COLO668 (cell line): Measurements from ENCODE around the gene MXRA8.
A peak's percentile ranks its signal among the peaks of the same experiment; 100 is the strongest.
"Not testable (repeated sequence)": the region's sequence is repeated elsewhere in the genome, so short reads cannot be mapped to it uniquely, and the experiment has no call there.

ENCODE experiments used
- DNase-seq: peaks from one replicate; lab custom pipeline; 2025; ENCODE audit not compliant: unreplicated experiment; lab: John Stamatoyannopoulos, UW

The MXRA8 gene, protein sequence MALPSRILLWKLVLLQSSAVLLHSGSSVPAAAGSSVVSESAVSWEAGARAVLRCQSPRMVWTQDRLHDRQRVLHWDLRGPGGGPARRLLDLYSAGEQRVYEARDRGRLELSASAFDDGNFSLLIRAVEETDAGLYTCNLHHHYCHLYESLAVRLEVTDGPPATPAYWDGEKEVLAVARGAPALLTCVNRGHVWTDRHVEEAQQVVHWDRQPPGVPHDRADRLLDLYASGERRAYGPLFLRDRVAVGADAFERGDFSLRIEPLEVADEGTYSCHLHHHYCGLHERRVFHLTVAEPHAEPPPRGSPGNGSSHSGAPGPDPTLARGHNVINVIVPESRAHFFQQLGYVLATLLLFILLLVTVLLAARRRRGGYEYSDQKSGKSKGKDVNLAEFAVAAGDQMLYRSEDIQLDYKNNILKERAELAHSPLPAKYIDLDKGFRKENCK

DNA sequence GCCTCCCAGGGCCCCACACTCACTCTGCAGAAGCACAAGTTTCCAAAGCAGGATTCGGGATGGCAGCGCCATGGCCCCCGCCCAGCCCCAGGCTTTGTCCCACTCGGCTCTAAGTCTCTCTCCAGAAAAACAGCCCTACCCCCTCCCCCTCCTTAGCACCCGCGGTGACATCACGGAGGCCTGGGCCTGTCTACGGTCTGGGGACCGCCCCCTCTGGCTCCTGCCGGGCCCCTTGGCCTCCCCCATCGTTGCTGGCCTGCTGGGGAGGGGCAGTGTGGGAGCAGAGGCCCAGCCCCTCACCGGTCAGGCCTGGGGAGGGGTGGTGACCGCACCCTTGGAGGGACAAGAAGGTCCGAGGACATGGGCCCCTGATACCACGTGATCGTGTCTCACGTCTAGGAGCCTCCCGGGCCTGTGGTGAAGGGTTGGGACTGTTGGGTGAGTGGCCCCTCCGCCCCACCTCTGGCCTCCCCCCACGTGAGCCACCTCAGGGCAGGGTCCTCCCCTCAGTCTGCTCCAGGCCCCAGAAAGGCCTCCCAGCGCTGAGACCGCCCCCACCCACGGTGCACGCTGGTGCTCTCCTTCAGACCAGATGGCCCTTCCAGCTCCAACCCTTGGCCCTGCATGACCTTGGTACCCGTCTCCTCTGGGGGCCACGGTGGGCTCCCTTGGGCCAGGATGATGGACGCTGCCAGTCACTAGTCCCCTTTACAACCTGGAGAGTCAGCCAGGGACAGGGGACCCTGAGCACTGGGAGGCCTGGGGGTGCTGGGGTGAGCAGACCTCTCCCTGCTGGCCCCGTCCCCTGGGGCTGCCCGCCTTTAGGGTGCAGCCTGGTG lies at the start of gene MXRA8:
TSS of gene MXRA8 (minus strand) at position 123 of the 839 bp plus-strand sequence. CDS start at position 72, 51 bp downstream.
- DNase-seq: no peak

DNA sequence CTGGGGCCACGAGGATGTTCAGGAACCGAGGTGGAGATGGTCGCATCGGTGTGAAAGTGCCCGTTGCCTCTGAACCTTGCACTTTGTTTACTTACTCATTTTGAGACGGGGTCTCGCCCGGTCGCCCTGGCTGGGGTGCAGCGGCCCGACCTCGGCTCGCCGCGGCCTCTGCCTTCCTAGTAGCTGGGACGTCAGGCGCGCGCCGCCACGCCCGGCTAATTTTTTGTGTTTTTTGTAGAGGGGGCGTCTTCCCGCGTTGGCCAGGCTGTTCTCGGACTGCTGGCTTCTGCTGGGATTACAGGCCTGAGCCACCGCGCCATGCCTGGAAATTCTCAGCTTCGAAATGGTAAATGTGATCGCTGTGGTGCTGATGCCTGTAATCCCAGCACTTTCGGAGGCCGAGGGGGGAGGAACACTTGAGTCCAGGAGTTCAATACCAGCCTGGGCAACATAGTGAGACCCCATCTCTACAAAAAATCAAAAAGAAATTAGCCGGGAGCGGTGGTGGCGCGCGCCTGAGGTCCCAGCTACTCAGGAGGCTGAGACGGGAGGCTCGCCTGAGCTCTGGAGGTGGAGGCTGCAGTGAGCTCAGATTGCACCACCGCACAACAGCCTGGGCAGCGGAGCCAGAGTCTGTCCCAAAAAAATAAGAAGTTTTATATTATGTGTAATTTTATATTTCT lies 49.4 kb upstream of the MXRA8 start:
- DNase-seq: peak; percentile 71

DNA sequence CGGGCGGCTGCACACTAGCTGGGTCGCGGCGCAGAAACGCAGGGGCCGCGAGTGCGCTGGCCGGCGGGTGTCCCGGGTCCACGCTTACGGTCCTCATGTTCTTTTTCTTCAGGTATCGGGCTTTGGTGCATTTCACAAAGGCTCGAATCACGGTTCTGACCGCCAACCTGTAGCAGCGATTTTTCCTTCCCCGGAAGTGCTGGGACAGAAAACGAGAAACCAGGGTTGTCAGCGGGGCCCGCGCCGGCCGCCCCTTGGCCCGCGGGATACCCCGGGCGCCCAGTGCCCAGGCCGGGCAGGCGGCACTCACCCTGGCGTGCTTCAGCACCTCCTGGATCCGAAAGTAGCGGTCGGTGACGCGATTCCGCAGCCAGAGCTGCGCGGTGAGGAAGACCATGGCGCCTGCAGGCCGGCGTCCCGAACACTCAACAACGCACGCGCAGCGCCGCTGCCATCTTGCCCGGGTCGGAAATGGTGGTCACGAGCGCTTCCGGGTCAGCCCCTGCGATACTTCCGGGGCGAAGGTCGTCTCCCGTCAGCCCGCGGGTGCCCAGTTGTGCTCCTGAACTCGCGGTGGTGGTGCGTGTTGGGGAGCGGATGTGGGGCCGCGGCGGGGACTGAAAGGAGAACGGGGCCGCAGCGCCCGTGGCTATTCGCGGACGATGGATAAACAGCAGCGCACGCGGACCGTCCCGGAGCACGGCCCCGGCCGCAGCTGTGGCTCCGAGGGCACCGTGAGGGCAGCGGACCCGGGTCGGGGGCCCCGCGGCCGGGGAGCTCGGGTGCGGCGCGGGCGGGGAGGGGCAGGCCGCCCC lies 48.7 kb upstream of the MXRA8 start, which contains the start of gene MRPL20:
TSS of gene MRPL20 (minus strand) at position 473 of the 815 bp plus-strand sequence. CDS start at position 397, 76 bp downstream.
- DNase-seq: peak; percentile 99

DNA sequence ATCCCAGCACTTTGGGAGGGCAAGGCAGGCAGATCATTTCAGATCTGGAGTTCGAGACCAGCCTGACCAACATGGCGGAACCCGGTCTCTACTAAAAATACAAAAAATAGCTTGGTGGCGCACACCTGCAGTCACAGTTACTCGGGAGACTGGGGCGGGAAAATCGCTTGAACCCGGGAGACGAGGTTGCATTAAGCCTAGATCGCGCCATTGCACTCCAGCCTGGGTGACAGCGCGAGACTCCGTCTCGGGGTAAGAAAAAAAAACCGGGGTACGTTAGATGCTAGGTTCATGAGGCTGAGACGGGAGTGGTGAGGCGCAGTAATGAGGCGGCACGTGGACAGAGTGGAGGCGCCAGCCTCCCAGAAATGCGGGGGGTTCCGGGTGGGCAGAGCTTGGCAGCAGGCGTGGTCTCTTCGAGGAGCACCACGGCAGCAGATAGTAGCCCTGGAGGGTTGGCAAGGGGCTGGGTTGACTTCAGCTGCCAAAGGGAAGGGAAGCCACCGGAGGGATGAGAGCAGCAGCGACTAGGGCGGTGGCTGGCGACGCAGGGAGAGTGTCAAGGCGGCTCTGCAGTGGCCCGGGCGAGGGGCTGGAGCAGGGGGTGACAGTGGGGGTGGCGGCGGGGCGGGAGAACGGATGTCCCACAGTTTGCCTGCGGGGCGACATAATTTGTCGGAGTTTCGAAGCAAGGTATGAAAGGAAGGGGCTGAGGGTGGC lies 47.9 kb upstream of the MXRA8 start:
- DNase-seq: peak; percentile 60

DNA sequence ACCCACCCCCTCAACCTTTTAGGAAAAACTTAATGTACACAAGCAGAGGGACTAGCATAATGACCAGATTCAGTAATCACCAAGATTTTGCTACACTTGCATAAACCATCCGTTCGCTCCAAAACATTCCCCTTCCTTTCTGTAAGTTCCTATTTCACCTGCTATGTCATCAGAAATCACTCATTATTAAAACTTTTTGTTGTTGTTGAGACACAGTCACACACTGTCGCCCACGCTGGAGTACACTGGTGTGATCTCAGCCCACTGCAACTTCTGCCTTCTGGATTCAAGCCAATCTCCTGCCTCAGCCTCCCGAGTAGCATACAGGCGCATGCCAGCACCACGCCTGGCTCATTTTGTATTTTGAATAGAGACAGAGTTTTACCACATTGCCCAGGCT lies 45.3 kb upstream of the MXRA8 start:
- no peak for DNase-seq

DNA sequence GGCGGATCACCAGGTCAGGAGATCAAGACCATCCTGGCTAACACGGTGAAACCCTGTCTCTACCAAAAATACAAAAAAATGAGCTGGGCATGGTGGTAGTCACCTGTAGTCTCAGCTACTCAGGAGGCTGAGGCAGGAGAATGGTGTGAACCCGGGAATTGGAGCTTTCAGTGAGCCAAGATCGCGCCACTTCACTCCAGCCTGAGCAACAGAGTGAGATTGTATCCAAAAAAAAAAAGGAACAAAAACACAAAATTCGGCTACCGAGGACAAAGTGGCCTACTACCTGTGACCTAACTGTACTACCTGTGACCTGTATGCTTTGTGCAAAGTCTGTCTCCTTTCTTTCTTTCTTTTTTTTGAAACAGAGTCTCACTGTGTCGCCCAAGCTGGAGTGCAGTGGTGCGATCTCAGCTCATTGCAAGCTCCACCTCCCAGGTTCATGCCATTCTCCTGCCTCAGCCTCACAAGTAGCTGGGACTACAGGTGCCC lies 44.6 kb upstream of the MXRA8 start:
- DNase-seq: not testable (repeated sequence)

DNA sequence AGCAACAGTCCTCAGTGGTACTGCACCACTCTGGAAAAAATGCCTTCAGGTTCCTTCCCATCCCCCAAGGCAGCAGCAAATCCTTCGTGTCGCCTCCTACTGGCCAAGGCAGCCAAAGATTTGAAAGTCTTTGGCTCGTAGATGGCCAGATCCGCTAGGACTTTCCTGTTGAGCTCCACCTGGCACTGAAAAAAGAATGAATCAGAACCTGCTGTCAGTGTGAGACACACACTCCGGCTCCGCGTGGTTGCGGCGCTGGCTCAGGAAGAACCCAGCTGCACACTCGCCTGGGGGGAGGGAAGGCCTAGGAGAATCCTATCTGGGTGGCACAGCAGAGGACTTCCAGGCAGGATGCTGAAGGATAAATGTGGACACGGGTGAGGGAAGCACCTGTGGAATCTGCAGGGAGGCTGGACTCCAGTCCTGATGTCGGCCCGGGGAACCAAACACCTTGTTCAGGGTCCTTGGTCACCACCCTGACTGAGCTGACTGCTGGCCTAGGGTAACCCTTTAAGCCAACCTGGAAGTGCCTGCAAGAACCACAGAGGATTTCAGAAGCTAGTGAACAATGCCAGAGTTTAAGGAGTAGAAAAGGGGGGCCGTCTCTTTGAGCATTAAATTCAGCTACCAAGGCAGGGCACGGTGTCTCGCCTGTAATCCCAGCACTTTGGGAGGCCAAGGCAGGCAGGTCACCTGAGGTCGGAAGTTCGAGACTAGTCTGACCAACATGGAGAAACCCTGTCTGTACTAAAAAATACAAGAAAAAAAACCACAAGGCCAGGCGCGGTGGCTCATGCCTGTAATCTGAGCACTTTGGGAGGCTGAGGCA lies 43.9 kb upstream of the MXRA8 start:
- peak; percentile 67 for DNase-seq

DNA sequence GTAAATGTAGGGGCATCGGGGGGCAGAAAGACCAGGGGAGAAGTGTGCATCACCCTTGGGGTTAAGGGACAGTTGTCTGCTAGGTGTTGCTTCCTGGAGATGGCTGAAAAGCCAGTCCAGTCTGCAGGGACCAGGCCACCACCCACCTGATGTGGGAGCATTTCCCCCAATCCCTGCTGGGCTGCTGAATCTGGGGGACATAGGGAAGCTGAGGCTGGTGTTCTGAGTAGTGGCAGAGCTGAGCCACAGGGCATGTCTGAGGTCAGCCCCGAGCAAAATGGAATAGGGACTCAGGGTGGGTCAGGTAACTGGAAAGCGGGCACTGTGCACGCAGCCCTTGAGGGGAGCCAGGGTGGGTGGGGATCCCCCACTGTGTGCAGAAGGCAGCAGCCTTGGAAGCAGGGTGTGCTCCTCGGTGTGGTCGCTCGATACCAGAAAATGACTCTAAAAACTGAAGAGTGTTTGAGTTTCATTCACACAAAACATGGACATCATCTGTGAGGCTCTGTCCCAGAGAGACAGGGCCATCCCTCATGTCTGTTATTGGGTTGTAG lies 43.2 kb upstream of the MXRA8 start:
- no peak for DNase-seq

DNA sequence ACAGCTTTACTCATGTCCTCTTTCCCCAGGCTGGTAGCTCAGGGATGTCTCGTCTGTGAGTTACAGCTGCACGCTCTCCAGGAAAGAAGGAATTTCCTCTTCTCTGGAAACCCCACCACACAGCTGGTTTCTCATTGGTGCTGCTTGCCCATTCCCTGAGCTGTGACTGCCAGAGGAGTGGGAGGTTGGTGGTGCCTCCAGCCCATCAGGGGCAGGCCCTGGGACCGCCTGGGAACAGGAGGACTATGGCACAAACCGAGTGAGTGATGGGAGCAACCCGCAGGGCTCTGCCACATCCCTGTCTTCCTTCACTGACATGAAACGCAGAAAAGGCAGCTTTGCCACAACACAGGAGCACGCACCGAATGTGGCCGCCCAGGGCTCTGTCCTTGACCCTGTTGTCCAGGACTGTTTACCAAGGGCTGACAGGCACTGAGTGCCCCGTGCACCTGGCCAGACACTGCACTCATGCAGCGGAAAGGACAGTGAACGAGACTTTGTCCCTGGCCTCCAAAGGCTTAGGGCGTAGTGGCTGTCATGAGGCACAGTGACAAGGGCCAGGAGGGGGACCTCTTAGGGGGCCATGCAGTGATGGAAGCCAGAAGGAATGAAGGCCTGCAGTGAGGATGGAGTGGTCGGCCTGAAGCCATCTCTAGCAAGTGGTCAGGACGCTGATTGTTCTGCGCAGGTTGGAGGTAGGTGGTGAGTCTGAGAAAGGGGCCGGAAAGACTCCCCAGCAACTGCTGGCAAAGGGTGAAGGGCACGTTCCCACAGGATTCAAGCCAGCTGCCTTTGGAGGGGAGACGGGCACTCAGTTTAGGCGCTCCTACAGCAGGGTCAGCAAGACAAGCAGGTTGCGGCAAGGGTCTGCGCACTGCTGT lies 42.5 kb upstream of the MXRA8 start:
- DNase-seq: no peak

DNA sequence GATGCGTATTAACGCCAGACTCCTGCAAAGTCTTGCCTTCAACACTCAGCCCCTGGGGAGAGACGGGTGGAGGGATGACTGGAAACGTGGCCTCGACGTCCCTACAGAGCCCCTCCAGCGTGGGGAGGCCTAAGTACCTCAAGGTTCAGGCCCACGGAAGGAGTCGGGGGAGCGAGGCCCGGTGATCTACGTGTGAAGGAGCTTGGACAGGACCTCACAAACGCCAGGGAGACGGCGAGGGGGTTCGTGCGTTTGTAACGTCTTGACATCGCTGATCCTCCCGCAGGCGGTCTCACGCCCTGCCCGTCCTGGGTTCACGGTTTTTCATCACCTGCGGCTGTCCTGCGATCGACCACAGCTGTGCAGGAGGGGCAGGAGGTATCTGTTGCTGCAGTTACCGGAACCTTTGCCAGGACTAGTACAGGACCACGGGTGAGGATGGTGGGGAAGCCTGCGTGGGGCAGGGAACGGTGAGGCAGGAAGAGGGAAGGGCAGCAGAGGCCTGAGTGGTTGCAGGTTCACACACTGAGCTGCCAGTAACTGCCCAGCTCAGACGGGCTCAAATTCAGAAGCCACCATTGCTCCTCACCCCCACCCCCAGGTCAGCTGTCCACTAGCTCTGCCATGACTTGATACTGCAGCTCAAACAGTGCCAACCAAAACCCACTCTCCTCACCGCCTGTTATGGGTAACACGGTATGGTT lies 41.7 kb upstream of the MXRA8 start:
- peak; percentile 67 for DNase-seq

DNA sequence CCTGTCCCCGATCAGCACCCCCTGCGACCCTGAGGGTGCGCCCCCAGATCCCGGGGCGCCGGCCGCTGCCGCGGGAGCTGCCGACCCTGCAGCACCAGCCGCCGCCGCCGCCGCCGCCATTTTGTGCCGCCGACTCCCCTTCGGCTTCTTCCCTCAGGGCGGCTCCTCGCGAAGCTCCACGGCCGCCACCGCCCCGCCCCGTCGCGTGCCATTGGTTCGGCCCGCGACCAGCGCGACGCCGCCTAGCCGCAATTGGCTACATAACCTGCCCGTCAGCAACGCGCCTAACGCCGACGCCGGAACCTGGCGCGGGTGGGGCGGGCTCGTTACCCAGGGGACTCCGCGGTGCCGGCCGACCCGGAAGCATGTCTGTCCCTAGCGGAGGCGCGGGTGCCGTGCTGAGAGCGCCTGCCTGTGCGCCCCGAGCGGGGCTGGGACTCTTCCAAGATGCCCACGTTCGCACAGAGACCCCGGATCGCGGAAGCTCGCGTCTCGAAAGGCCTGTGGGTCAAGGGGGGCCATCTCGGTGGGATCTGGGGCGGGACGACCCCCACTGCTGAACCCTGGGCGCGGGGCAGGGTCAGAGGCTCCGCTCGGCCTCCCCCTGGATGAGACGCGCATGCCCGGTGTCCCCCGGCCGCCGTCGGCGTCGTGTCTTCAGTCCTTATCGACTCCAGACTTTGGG lies 41.0 kb upstream of the MXRA8 start, which contains the start of gene CCNL2:
TSS of gene CCNL2 (minus strand) at position 149 of the 685 bp plus-strand sequence. CDS start at position 120, 29 bp downstream.
- peak; percentile 100 for DNase-seq

DNA sequence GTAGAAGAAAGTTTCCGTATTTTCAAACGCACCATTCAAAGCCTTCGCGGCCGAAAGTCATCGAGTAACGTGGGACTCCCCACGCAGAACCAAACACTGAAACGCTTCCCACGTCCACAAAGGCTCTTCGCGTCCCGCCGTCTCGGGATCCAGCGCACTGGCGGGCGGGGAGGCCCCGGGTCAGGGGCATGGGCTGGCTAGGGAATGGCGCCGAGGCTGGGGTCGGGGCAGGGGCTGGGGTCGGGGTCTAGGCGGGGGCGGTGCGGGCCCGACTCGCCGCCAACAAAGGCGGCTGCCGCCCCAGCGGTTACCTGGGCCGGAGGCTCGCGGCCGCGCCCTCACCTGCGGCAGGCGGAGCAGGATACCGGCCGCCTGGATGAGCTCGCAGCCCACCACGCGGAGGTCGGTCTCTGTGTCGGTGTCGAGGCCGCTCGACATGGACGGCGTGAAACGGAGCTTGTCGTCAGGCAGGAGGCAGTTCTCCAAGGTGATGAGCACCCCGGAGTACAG lies 40.4 kb upstream of the MXRA8 start:
- peak; percentile 53 for DNase-seq

DNA sequence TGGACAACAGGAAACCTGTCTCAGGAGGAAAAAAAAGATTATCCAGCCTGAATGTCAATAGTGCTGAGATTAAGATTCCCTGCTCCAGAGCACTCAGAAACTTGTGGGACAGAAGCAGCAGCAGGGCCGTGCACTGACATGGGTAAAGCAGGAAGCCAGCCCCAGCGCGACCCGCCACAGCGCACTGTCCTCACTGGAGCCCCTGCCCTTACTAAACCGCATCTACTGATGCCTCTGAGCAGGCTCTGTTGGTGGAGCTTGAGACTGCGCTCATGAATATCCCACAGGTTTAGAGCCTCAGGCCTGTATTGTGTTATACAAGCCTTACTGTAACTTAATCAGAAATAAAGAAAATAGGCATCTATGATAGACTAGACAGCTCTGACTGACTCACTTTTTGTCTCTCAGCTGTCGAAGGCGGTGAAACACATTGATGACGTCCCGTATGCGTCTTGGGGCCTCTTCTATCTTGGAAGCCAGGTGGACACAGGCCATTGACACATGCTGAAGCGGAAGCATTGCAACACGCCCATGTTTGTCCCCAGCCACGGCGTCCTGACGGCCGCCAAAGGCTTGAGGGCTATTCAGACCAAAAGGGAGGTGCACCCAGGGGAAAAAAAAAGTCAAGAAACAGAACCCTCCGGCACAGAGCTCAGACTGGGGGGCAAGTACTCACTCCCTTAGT lies 39.6 kb upstream of the MXRA8 start:
- peak; percentile 53 for DNase-seq

DNA sequence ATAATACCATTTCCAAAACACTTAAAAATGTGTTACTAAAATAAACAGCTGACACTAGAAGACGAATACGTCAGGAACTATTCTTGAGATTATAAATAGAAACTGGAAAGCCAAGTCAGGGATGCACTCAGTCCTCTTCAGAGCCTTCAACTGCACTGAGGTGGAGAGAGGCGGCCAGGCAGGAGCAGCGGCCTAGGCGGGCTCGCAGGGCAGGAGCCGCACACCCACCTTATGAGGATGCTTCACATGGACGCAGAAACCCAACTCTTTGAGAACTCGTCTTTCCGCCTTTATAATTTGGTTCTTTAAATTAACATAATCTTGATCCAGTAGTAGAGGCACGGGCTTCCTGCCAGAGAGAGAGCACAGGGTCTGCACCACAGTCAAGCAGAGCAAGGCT lies 36.8 kb upstream of the MXRA8 start:
- no peak for DNase-seq

DNA sequence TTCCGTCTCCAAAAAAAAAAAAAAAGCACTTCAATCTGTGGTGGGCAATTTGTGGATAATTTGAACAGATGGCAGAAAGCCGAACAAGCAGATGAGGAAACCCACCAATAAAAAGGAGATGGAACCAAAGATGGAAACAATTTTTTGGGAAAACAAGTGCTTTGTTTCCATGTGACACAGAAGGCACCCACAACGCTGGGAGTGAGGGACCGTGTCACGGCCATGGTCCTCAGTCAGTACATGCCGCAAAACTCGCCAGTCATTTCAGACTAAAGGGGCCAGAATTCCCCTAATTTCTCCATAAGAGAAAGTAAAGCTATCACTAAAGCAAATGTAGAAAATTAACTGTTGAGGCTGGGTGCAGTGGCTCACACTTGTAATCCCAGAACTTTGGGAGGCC lies 35.8 kb upstream of the MXRA8 start:
- no peak for DNase-seq
